Epithelial cell of proximal tubule (primary cell): ENCODE data around the gene LYPD1. TPM values are rescaled to one million over a fixed set of nuclear protein-coding genes. Genes with fewer than 3 reads are reported as not detected.

Experiments used
- DNase-seq: peaks from one replicate; pipeline ENCODE4 v3.0.0-alpha.2; 2011; ENCODE audit warnings: low read depth
- H3K4me3 ChIP-seq: 2 replicates; pipeline ENCODE4 v1.5.1; 2011; ENCODE audit warnings: low read depth, mild to moderate bottlenecking, low read length
- total RNA-seq: library from RNA; depleted of rRNA; stranded (reverse); fragments of >200 nt; gene quantifications from 2 replicates; pipeline ENCODE4 v1.2.3, GENCODE V29; 2015
- TF ChIP-seq, protein P1 (sequence below): conservative IDR thresholded peaks from 2 replicates; pipeline ENCODE4 v1.5.1; 2012; ENCODE audit warnings: low read depth, mild to moderate bottlenecking, low read length

Gene LYPD1
- total RNA-seq, 1 donor from 2014 or later, result 45.3 TPM

GRCh38 chr2:132645722-132646539 is 24.1 kb downstream of the LYPD1 start:
- TF ChIP-seq, protein P1, sequence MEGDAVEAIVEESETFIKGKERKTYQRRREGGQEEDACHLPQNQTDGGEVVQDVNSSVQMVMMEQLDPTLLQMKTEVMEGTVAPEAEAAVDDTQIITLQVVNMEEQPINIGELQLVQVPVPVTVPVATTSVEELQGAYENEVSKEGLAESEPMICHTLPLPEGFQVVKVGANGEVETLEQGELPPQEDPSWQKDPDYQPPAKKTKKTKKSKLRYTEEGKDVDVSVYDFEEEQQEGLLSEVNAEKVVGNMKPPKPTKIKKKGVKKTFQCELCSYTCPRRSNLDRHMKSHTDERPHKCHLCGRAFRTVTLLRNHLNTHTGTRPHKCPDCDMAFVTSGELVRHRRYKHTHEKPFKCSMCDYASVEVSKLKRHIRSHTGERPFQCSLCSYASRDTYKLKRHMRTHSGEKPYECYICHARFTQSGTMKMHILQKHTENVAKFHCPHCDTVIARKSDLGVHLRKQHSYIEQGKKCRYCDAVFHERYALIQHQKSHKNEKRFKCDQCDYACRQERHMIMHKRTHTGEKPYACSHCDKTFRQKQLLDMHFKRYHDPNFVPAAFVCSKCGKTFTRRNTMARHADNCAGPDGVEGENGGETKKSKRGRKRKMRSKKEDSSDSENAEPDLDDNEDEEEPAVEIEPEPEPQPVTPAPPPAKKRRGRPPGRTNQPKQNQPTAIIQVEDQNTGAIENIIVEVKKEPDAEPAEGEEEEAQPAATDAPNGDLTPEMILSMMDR, result no peak
- H3K4me3 ChIP-seq, result no peak overlapping the region
- DNase-seq, result no peak

DNA sequence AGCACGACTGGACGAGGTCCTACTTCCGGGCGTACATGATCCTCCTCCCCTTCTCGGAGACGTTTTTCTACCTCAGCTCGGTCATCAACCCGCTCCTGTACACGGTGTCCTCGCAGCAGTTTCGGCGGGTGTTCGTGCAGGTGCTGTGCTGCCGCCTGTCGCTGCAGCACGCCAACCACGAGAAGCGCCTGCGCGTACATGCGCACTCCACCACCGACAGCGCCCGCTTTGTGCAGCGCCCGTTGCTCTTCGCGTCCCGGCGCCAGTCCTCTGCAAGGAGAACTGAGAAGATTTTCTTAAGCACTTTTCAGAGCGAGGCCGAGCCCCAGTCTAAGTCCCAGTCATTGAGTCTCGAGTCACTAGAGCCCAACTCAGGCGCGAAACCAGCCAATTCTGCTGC is 24.8 kb downstream of the LYPD1 start:
- TF ChIP-seq, protein P1, result no peak
- H3K4me3 ChIP-seq, result no peak overlapping the region
- no peak for DNase-seq

DNA sequence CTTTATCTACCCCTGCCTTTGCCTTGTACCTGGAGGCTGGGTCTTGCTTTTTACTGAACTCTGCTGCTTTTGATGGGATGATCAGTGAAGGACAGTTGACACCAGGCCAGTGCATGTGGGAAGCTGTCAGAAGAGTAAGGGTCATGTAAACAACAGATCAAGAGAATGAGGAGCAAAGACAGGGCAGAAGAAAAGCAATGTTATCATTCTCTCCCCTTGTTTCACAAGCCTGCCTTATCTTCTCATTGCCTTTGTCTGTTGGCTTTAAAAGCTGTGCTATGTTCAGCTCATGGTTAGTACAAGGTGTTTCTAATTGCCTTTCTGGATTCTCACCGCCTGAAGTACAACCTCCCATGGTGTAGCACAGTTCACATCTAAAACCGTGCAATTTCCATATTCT is 27.6 kb downstream of the LYPD1 start:
- TF ChIP-seq, protein P1, result no peak
- DNase-seq, result no peak
- no peak overlapping the region for H3K4me3 ChIP-seq

DNA sequence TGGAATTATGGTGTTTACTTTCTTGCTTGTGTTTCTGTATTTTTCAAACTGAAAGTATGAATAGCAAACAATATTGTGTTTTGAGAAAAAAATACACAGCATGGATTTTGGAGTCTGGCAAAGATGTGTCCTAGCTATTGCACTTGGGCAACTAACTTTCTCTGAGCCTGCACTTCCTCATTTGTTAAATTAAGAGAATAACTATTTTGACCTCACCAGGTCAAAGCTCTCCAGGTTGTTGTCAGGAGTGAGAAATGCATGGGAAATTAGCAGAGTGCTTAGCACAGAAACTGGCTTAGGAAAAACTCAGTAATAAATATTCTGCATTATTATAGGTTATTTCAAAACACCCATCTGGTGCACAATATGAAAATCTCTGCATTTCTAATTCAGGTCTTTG is 28.2 kb downstream of the LYPD1 start:
- no peak overlapping the region for H3K4me3 ChIP-seq
- DNase-seq, result no peak
- TF ChIP-seq, protein P1, result no peak

- DNase-seq, result no peak
- no peak overlapping the region for H3K4me3 ChIP-seq
- TF ChIP-seq, protein P1, result no peak
Measured at GRCh38 chr2:132640116-132640515, 29.9 kb downstream of the LYPD1 start.

- no peak overlapping the region for H3K4me3 ChIP-seq
- DNase-seq, result no peak
- TF ChIP-seq, protein P1, result no peak
Measured at GRCh38 chr2:132638313-132639040, 31.5 kb downstream of the LYPD1 start.
